HepG2 (cell line): ENCODE results near the gene HES6. TPM values are rescaled to one million over a fixed set of nuclear protein-coding genes. Genes with fewer than 3 reads are reported as not detected.
A peak's percentile ranks its signal among the peaks of the same experiment; 100 is the strongest.
"Not testable (repeated sequence)": the region's sequence is repeated elsewhere in the genome, so short reads cannot be mapped to it uniquely, and the experiment has no call there.

Source experiments
- ATAC-seq: fragments of 200-7000 bp; cut with Tn5 transposase; 3 replicates; pipeline ENCODE4 v1.9.1; 2020; ENCODE audit warnings: mild to moderate bottlenecking, moderate library complexity
- BruUV-seq: library from RNA; stranded (reverse); fragments of 400-500 nt; replicated peaks from 2 replicates; lab custom pipeline; 2021; lab: Mats Ljungman, UMichigan
- CTCF ChIA-PET: fragments of 300-600 bp; formaldehyde crosslinking; extraction: SDS; loops from one replicate; lab custom pipeline; 2021; ENCODE audit warnings: low total read pairs, inconsistent platforms, low intra/inter-chr PET ratio; lab: Yijun Ruan, JAX
- POLR2A ChIA-PET: fragments of 350-600 bp; sonication (Branson Sonifier 250); formaldehyde crosslinking; loops from one replicate; lab custom pipeline; 2020; ENCODE audit warnings: antibody characterized with exemption, inconsistent platforms; lab: Yijun Ruan, JAX
- DNase-seq: peaks from one replicate; pipeline ENCODE4 v3.0.0-alpha.2; 2015; ENCODE audit warnings: low spot score
- FAIRE-seq: peaks from 3 replicates; lab custom pipeline; 2011; peaks lifted over from hg19 to GRCh38; lab: Jason Lieb, UNC
- H2AFZ ChIP-seq: one replicate; pipeline ENCODE4 v1.6.1; 2011; ENCODE audit warnings: low read length, inconsistent platforms
- H3K27ac ChIP-seq: fragments of 300-600 bp; 3 replicates; pipeline ENCODE4 v1.8.0; 2011; ENCODE audit warnings: mixed run types, mild to moderate bottlenecking, mixed read lengths, low read length, inconsistent platforms; ENCODE audit not compliant: insufficient read depth; ENCODE audit errors: extremely low read length
- H3K27me3 ChIP-seq, 2 experiments: fragments of 200-600 bp in 1 of 2; 2 replicates in 1 of 2; 3 replicates in 1 of 2; pipeline versions ENCODE4 v1.6.0 to v1.8.0; 2011; ENCODE audit warnings: low read length in 2 of 2, mild to moderate bottlenecking in 2 of 2, moderate library complexity in 2 of 2, inconsistent platforms in 1 of 2; ENCODE audit not compliant: insufficient read depth in 2 of 2, control insufficient read depth in 1 of 2
- H3K36me3 ChIP-seq, 2 experiments: fragments of 200-600 bp in 1 of 2; replicated peaks in 1 of 2; 2 replicates in 1 of 2; 3 replicates in 1 of 2; pipeline versions ENCODE4 v1.5.1 to v1.8.0; 2011; ENCODE audit warnings: low read length in 2 of 2, inconsistent platforms in 1 of 2; ENCODE audit not compliant: insufficient read depth in 2 of 2, control insufficient read depth in 1 of 2
- H3K4me1 ChIP-seq: 2 replicates; pipeline ENCODE4 v1.5.1; 2012; ENCODE audit warnings: low read length, inconsistent platforms; ENCODE audit not compliant: insufficient read depth
- H3K4me2 ChIP-seq: 2 replicates; pipeline ENCODE4 v1.6.0; 2011; ENCODE audit warnings: low read depth, low read length, inconsistent platforms
- H3K4me3 ChIP-seq, 3 experiments: fragments of 200-600 bp in 1 of 3; sonication (generic), shearing (Covaris generic) in 1 of 3; replicated peaks in 1 of 3; 2 replicates each; pipeline ENCODE4 v1.5.1; 2011 to 2016; ENCODE audit warnings: low read length in 3 of 3, inconsistent platforms in 2 of 3, low read depth in 2 of 3, mild to moderate bottlenecking in 2 of 3, control low read depth in 1 of 3, mixed read lengths in 1 of 3; ENCODE audit not compliant: insufficient read depth in 1 of 3
- H3K79me2 ChIP-seq: one replicate; pipeline ENCODE4 v1.6.1; 2011; ENCODE audit warnings: low read length, inconsistent platforms; ENCODE audit not compliant: insufficient read depth
- H3K9ac ChIP-seq: 2 replicates; pipeline ENCODE4 v1.6.0; 2011; ENCODE audit warnings: mild to moderate bottlenecking, low read depth, low read length, inconsistent platforms; ENCODE audit not compliant: insufficient read depth
- H3K9me3 ChIP-seq: 2 replicates; pipeline ENCODE4 v1.5.1; 2012; ENCODE audit warnings: mild to moderate bottlenecking, low read length
- H4K20me1 ChIP-seq: 2 replicates; pipeline ENCODE4 v1.6.0; 2011; ENCODE audit warnings: inconsistent platforms, mild to moderate bottlenecking, low read length, moderate library complexity; ENCODE audit not compliant: insufficient read depth
- ARID4A ChIP-seq: sonication (generic); formaldehyde crosslinking; IDR thresholded peaks from 2 replicates; pipeline ENCODE4 v1.5.0; 2020; ENCODE audit warnings: mild to moderate bottlenecking, missing genetic modification reagents, borderline replicate concordance
- FOXA1 ChIP-seq, 2 experiments: fragments of 450-650 bp in 1 of 2; sonication (generic) in 1 of 2; formaldehyde crosslinking in 1 of 2; IDR thresholded peaks; 2 replicates each; pipeline versions ENCODE4 v1.4.0 to v1.6.1; 2016 to 2020; ENCODE audit warnings: missing genetic modification reagents in 1 of 2
- HDAC6 ChIP-seq: fragments of 200-600 bp; sonication (generic); IDR thresholded peaks from 2 replicates; pipeline ENCODE4 v1.7.0; 2017; ENCODE audit warnings: mild to moderate bottlenecking, antibody characterized with exemption, low read length, low read depth
- IKZF4 ChIP-seq: sonication (generic); formaldehyde crosslinking; IDR thresholded peaks from 2 replicates; pipeline ENCODE4 v1.5.1; 2020; ENCODE audit warnings: borderline replicate concordance, mild to moderate bottlenecking, low read depth, missing genetic modification reagents; ENCODE audit errors: not compliant biosample characterization
- ZNF460 ChIP-seq: sonication (generic); formaldehyde crosslinking; IDR thresholded peaks from 2 replicates; pipeline ENCODE4 v1.5.1; 2020; ENCODE audit warnings: missing genetic modification reagents, mild to moderate bottlenecking, borderline replicate concordance
- ZNF574 ChIP-seq: sonication (generic); formaldehyde crosslinking; IDR thresholded peaks from 2 replicates; pipeline ENCODE4 v1.4.0; 2020; ENCODE audit warnings: missing genetic modification reagents
- ZNF772 ChIP-seq: sonication (generic); formaldehyde crosslinking; IDR thresholded peaks from 2 replicates; pipeline ENCODE4 v1.5.0; 2020; ENCODE audit warnings: mild to moderate bottlenecking, missing genetic modification reagents
- ZNF800 ChIP-seq: sonication (generic); formaldehyde crosslinking; IDR thresholded peaks from 2 replicates; pipeline ENCODE4 v1.4.0; 2020; ENCODE audit warnings: missing genetic modification reagents
- WGBS: methylation state at CpG from one replicate; pipeline ENCODE4 v1.1.6; 2017; ENCODE audit warnings: low lambda C conversion rate; 5-methylcytosine and 5-hydroxymethylcytosine counted together
- in situ Hi-C: cut with HindIII; loops from 2 replicates; pipeline ENCODE4 v1.10.0; 2017; ENCODE audit warnings: low pct_unique_long_range_greater_than_20kb; ENCODE audit not compliant: extremely low pct_ligation_motif_present
- intact Hi-C: fragments of 100-400 bp; cut with micrococcal nuclease; formaldehyde crosslinking; loops from one replicate; pipeline ENCODE4 v1.10.0; 2022; ENCODE audit not compliant: unreplicated experiment
- polyA plus RNA-seq, 8 experiments: library from polyadenylated mRNA; depleted of rRNA in 3 of 8; stranded (reverse) in 7 of 8; unstranded in 1 of 8; fragments of >200 nt; fragmentation: Illumina TruSeq in 4 of 8; extraction: Trizol in 4 of 8; gene quantifications; 2 replicates each; pipeline versions ENCODE4 v1.2.1 to v1.2.3, GENCODE V29; 2011 to 2016; ENCODE audit warnings: low read depth in 4 of 8, missing spikeins in 1 of 8, mixed read lengths in 1 of 8; ENCODE audit not compliant: insufficient read depth in 1 of 8
- total RNA-seq, 5 experiments: library from RNA; depleted of rRNA; stranded (reverse); fragments of >200 nt; fragmentation: Illumina TruSeq; extraction: Trizol; gene quantifications; 2 replicates each; pipeline ENCODE4 v1.2.3, GENCODE V29; 2016; ENCODE audit warnings: low read depth in 1 of 5

Gene HES6
- total and polyA plus RNA-seq, 2 of the 13 experiments (the other 11 are each of a cell fraction or from before 2014, with no cell fraction given), result 19.5 to 82.8 TPM

- TF ChIP-seq ARID4A (CRISPR knock-in tag) (no peak), ZNF460 (no peak), ZNF800 (CRISPR knock-in tag) (no peak), ZNF574 (CRISPR knock-in tag) (no peak), FOXA1 (IDR thresholded peaks at IDR 0.05) (no peak), FOXA1 (CRISPR knock-in tag; IDR thresholded peaks at IDR 0.05) (no peak), HDAC6 (no peak), IKZF4 (CRISPR knock-in tag) (no peak), ZNF772 (CRISPR knock-in tag) (no peak)
Measured at GRCh38 chr2:238272156-238272555, 32.3 kb upstream of the HES6 start (continued).

- FAIRE-seq, result peak; percentile 15
- DNase-seq, CTCF ChIA-PET, in situ Hi-C loops, H3K9me3 ChIP-seq, H2AFZ ChIP-seq, ATAC-seq, intact Hi-C loops, H3K4me3 ChIP-seq, H4K20me1 ChIP-seq, H3K4me2 ChIP-seq, BruUV-seq, H3K9ac ChIP-seq, H3K27me3 ChIP-seq, H3K79me2 ChIP-seq, H3K27ac ChIP-seq: not testable (repeated sequence)
- 81% methylated on average over 8 of the region's 8 CpGs for WGBS
- POLR2A ChIA-PET, result interaction anchor here (0.7 kb wide), 1 partner anchor 13 kb away, joined by 3 read pairs; no protein-coding TSS in a partner anchor
- Histone ChIP-seq H3K4me1 (peaks cover 22% of the 10 kb centered on the region), H3K36me3 (peaks cover 55 to 90% of the 10 kb centered on the region in 2 experiments)
Measured at GRCh38 chr2:238271686-238272085, 31.8 kb upstream of the HES6 start.
